OCI-LY1 (cell line): Measurements from ENCODE around the gene HHEX.

Experiments used
- EZH2 ChIP-seq: fragments of 200-600 bp; sonication (generic), shearing (Covaris generic); IDR thresholded peaks from 2 replicates; pipeline ENCODE4 v1.8.0; 2017; ENCODE audit warnings: borderline replicate concordance, mixed run types, mild to moderate bottlenecking, antibody characterized with exemption, low read length, moderate library complexity, mixed read lengths
- TF ChIP-seq, protein P1 (sequence below): fragments of 200-600 bp; sonication (generic), shearing (Covaris generic); IDR thresholded peaks from 2 replicates; pipeline ENCODE4 v1.5.1; 2017; ENCODE audit warnings: mild to moderate bottlenecking, antibody characterized with exemption, low read length, moderate library complexity, mixed read lengths

DNA sequence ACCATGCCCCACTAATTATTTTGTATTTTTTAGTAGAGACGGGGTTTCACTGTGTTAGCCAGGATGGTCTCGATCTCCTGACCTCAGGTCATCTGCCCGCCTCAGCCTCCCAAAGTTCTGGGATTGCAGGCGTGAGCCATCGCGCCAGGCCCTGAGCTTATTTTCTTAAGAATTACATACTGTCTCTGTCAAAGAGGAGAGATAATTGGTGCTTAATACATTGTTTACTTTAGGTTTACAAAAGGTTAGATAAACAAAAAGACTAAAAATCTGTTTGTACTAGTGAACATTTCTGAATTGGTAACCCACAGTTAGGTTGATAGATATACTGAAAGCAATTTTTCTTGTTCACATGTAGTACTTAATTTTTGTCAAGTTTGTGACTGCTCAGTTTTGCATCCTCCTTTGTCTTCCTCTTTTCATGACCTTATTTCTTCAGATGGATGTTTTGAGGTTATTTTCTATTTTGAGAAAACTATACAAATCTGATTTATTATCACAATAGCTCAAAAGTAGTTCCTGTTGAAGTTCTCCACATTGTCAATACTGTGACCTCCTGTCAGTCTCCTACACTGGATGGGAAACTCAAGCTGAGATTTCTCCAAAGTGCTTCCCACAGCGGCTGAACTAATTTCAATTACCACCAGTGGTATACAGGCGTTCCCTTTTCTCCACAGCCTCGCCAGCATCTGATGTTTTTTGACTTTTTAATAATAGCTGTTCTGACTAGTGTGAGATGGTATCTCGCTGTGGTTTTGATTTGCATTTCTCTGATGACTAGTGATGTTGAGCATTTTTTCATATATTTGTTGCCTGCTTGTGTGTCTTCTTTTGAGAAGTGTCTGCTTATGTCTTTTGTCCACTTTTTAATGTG lies 22.5 kb downstream of the HHEX start:
- TF ChIP-seq, protein P1, sequence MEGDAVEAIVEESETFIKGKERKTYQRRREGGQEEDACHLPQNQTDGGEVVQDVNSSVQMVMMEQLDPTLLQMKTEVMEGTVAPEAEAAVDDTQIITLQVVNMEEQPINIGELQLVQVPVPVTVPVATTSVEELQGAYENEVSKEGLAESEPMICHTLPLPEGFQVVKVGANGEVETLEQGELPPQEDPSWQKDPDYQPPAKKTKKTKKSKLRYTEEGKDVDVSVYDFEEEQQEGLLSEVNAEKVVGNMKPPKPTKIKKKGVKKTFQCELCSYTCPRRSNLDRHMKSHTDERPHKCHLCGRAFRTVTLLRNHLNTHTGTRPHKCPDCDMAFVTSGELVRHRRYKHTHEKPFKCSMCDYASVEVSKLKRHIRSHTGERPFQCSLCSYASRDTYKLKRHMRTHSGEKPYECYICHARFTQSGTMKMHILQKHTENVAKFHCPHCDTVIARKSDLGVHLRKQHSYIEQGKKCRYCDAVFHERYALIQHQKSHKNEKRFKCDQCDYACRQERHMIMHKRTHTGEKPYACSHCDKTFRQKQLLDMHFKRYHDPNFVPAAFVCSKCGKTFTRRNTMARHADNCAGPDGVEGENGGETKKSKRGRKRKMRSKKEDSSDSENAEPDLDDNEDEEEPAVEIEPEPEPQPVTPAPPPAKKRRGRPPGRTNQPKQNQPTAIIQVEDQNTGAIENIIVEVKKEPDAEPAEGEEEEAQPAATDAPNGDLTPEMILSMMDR: no peak
- no peak for TF ChIP-seq EZH2
